GM19025 (cell line): ENCODE results near the gene CFAP299.
"Not testable (repeated sequence)": the region's sequence is repeated elsewhere in the genome, so short reads cannot be mapped to it uniquely, and the experiment has no call there.

ENCODE experiments used
- ATAC-seq: cut with Tn5 transposase; IDR thresholded peaks from one replicate; pipeline ENCODE4 v1.9.1; 2021; ENCODE audit warnings: mild to moderate bottlenecking, low read depth, moderate library complexity; ENCODE audit not compliant: unreplicated experiment

The CFAP299 gene

GRCh38 chr4:80578001-80578400 lies 242.5 kb downstream of the CFAP299 start:
- no peak for ATAC-seq

DNA sequence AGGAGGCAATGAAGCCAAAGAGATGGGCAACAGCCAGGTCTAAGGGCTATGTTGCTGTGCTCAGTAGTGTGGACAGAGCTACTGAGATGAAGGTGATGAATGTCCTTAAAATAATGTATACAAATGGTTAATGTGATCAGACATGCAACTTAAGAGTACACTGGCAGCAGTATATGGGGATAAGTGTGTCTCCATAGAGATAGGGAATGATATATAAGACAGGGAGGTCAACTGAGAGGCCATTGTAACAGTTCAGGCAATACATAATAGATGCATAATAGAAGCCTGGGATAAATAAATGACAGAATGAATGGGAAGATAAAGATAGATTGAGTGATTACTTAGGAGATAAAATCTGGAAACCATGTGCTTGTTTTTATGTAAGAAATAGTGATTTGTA lies 250.0 kb downstream of the CFAP299 start:
- ATAC-seq, result no peak

DNA sequence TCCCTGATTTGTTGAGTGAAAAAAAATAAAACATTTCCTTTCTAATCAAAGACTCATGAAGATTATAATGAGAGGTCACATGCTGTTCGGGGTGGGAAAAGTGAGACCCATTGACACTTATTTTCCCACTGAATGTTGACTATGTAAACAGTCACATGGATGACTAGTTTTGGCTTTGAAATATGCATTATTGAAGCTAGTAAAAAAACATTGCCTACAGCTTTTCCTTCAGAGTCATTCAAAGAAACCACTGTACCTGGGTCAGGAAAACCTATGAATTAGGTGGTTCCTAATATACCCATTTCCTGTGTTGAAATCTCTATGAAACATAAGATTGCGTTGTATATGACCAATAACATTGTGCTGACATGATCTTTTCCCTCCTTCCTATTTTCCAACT lies 251.2 kb downstream of the CFAP299 start:
- no peak for ATAC-seq

DNA sequence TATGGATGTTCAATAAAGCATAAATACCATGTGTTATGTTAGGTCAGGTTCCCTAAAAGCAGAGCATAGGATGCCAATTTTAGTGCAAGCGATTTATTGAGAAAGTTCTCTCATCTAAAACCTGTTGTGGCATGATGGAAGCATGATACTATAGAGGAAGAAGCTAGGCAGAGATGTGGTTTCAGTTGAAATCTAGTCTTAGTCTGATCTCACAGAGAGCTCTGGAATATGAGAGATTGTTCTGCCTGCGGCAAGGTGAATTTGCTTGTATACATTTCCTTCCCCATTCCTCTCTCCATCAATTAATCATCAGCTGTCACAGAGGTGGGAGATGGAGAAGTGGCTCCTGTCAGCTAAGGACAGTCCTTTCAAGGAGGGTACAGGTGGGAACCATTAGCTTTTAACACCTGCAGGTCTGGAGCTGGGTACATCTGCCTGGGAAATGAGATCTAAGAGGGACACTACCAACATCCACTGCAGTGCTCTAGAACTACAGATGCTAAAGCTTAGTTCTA lies 252.4 kb downstream of the CFAP299 start:
- ATAC-seq, result no peak

DNA sequence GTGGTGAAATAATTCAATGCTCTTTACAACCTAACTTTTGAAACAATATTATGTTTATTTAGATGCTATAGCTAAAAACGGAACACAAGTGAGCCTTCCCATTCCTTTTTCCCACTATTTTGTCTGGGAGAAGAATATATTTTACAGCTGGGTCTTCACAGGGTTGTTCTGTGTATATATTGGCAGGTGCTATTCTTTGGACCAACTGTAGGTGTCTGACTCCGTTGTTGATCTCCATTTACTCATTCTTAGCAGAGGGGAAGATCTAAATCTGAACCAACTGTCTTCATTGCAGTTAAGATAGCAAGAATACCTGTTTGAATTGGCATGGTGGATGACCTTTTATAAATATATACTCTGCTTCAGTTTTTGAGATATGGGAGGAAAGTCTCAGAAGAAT lies 257.4 kb downstream of the CFAP299 start:
- peak; percentile 72 for ATAC-seq

GRCh38 chr4:80594701-80595100 lies 259.2 kb downstream of the CFAP299 start:
- no peak for ATAC-seq

DNA sequence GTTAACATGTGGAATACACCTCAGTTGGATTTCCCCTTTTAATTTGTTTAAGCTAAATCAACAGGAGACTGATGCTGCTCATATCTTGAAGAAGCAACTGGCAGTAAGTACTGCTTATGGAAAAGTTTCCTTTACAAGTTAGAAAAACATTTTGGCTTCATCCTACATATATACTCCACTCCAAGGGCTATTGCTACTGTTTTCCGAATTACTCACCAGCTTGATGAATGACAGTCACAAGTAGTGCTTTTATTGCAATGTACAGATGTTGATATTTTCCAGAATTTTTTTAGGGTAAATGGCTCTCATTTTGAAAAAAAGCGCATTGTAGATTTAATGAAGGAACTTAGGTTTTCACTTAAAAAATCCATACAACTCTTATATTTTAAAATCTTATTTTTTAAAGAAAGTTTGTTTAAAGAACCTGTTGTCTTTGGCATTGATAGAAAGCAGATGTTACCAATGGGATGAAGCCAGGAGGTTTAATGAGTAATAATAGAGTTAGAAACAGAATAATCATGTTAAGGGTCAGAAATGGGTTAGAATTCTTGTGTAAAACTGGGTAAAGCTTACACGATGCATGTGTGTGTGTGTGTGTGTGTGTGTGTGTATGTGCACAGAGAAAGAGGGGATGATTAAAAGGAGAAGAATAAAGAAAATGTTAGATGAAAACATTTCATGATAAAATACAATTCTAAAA lies 272.9 kb downstream of the CFAP299 start:
- ATAC-seq, result no peak

GRCh38 chr4:80610199-80610598 lies 274.7 kb downstream of the CFAP299 start:
- no peak for ATAC-seq

GRCh38 chr4:80610845-80611677 lies 275.5 kb downstream of the CFAP299 start:
- peak; percentile 74 for ATAC-seq

- ATAC-seq, result peak; percentile 7
These were observed 276.1 kb downstream of the CFAP299 start for GRCh38 chr4:80611678-80611979.

DNA sequence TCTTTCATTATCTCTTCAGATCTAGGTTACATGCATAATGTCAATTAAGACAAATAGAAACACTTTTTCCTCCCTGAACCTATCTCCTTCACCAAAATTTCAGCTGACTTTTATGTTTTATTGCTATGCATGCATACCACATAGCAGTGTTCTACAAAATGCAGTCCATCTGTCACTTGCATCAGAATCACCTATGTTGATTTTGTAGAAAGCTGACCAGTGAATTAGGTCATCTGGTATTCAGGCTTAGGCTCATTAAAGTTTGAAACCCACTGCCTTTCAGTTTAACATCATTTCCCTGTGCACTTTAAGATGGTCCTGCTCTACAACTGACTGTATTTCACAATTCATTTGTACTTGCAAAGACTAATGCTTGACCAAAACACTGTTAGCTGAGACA lies 277.9 kb downstream of the CFAP299 start:
- no peak for ATAC-seq

GRCh38 chr4:80614319-80614718 lies 278.8 kb downstream of the CFAP299 start:
- no peak for ATAC-seq

- no peak for ATAC-seq
These were observed 279.6 kb downstream of the CFAP299 start for GRCh38 chr4:80615099-80615498.

DNA sequence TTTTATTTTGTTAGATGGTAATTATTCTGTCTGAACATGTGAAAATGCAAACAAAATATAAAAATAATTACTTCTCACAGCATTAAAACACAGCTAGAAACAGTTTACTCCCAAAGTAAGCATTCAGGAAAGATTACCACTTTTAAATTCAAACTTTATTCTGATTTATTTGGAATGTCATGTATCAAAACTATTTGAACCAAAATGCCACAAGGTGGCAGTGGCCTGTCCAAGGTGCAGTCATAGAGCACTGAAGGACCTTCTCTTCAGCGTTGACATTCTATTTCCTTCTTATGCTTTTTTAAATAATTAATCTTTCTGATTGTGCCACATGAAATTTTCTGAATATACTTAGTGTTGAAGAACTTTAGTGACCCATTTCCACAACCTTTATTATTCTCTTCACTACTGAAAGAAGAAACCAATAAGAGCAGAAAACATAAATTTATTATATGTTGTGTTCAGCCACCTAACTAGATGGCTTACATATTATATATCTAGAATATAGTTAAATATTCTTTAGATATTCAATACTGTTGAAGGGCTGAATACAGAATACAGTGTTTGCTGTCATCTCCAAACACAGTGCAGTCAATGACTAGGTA lies 283.6 kb downstream of the CFAP299 start:
- no peak for ATAC-seq

DNA sequence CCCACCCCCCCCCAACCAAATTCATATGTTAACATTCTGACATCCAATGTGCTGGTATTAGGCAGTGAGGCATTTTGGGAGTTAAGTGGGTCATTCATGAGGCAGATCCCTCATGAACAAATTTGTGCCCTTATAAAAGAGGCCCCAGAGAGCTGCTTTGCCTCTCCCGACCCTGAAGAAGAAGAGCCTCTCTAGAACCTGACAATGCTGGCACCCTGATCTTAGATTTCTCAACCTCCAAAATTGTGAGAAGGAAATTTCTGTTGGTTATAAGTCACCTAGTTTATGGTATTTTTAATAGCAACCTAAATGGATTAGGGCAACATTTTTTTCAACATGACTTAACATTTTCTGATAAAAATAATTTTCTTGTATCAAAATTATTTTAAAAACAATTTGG lies 296.3 kb downstream of the CFAP299 start:
- no peak for ATAC-seq

GRCh38 chr4:80637190-80637589 lies 301.7 kb downstream of the CFAP299 start:
- ATAC-seq, result no peak

- ATAC-seq, result no peak
These were observed 310.5 kb downstream of the CFAP299 start for GRCh38 chr4:80646061-80646460.

- ATAC-seq, result no peak
These were observed 320.1 kb downstream of the CFAP299 start for GRCh38 chr4:80655662-80656061.

- not testable (repeated sequence) for ATAC-seq
These were observed 334.6 kb downstream of the CFAP299 start for GRCh38 chr4:80670118-80670517.

DNA sequence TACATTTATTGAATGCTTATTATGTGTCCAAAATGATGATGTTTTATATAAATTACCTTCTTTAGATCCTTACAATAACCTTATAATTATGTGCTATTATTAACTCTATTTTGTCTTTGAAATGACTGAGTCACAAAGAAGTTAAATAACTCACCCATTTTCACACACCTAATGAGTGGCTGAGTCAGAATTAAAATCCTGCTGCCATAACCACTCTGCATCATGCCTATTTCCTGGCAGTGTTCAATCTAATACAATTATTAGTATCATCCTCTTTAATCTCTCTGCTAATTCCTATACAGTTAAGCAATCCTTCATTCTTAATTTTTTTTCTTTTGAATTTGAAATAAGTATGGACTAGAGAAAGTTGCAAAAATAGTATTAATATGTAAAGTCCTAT lies 342.9 kb downstream of the CFAP299 start:
- ATAC-seq, result no peak

- ATAC-seq, result no peak
These were observed 345.4 kb downstream of the CFAP299 start for GRCh38 chr4:80680934-80681333.
